Testis (tissue), 3 donors: ENCODE measurements around the gene ARHGDIA. TPM values are rescaled to one million over a fixed set of nuclear protein-coding genes. Genes with fewer than 3 reads are reported as not detected.

Source experiments
- DNase-seq: peaks from one replicate; pipeline ENCODE4 v3.0.0-alpha.2; 2019
- H3K27ac ChIP-seq, 2 donors: fragments of 200-600 bp; sonication (generic); one replicate each; pipeline ENCODE4 v1.5.1; 2019
- H3K27me3 ChIP-seq: fragments of 200-600 bp; sonication (generic); one replicate; pipeline ENCODE4 v1.5.1; 2019
- H3K36me3 ChIP-seq: fragments of 200-600 bp; sonication (generic); one replicate; pipeline ENCODE4 v1.5.1; 2017; ENCODE audit warnings: low read depth; ENCODE audit errors: missing control alignments
- H3K4me1 ChIP-seq: fragments of 200-600 bp; sonication (generic); one replicate; pipeline ENCODE4 v1.5.1; 2019
- H3K4me3 ChIP-seq, 2 donors: fragments of 200-600 bp; sonication (generic); one replicate each; pipeline ENCODE4 v1.5.1; 2017 to 2019
- H3K9me3 ChIP-seq: fragments of 200-600 bp; sonication (generic); one replicate; pipeline ENCODE4 v1.5.1; 2017
- POLR2A ChIP-seq: fragments of 450-650 bp; IDR thresholded peaks from one replicate; pipeline ENCODE4 v1.6.1; 2017; ENCODE audit warnings: antibody characterized with exemption, mild to moderate bottlenecking, moderate library complexity
- WGBS, 2 donors: methylation state at CpG; one replicate each; pipeline ENCODE4 v1.1.5; 2018; 5-methylcytosine and 5-hydroxymethylcytosine counted together
- intact Hi-C: fragments of 100-400 bp; cut with DNase I; formaldehyde crosslinking; loops from one replicate; pipeline ENCODE4 v1.15.1; 2023; ENCODE audit warnings: low total_unique reads
- polyA plus RNA-seq: library from polyadenylated mRNA; stranded (reverse); fragments of 350-450 nt; fragmentation: Illumina TruSeq; extraction: RNeasy Lipid Tissue Mini Kit (QIAGEN cat#74804); gene quantifications from one replicate; pipeline ENCODE4 v1.2.3, GENCODE V29; 2014; ENCODE audit warnings: low read depth, low replicate concordance; ENCODE audit not compliant: insufficient read depth
- total RNA-seq, 2 donors: library from RNA; depleted of rRNA; stranded (reverse); fragments of >200 nt; gene quantifications; one replicate each; pipeline ENCODE4 v1.2.3, GENCODE V29; 2016
- TF ChIP-seq, protein P1 (sequence below), 3 experiments: fragments of 450-650 bp in 2 of 3; fragments of 200-600 bp in 1 of 3; sonication (generic) in 1 of 3; IDR thresholded peaks; one replicate each; pipeline ENCODE4 v1.5.1; 2016 to 2019; ENCODE audit warnings: antibody characterized with exemption in 3 of 3, mild to moderate bottlenecking in 2 of 3, moderate library complexity in 1 of 3

The ARHGDIA gene
- total and polyA plus RNA-seq, 3 donors from 2014 or later = 135 to 201 (median 161) TPM

DNA sequence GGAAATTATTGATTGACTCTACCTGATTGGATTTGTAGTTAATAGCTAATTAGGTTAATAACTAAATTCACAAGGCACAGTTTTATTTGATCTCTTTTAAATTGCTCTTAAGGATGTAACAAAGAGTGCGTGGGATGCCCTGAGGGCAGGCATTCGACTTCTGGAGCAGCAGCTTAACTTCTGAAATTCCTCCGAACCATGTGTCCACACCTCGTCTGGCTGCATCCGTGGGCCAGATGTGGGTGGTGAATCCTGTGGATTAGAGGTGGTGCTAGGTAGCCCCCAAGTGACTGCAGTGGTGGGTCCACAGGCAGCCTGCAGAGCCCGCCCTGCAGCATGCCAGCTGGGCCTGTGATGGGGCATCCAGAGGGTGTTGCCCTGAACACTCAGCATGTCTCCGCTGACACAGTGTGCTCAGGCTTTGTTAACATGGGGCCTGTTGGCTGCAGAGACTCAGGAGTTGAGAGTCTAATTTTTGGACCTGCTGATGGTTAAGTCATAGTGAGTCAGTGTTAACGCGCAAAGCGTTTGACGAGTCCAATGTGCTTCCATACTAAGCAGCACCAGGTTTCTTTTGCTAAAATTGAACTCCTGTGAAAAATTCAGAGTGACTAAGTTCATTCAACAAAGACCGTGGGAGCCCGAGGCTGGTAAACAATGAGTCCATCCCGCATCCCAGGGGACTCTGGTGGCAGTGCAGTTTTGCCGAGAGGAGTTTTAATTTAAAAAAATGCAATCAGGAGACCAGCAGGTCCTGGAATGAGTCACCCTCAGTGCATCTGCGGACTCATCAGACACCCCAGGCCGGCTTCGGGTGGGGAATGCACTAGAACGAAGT lies 27.1 kb upstream of the ARHGDIA start:
- Histone ChIP-seq H3K27ac (no peak overlapping the region), H3K27me3 (no peaks in the 10 kb centered on the region), H3K36me3 (no peaks in the 10 kb centered on the region), H3K4me1 (peaks cover 6% of the 10 kb centered on the region), H3K4me3 (no peak overlapping the region), H3K9me3 (no peaks in the 10 kb centered on the region)
- WGBS, 2 donors = 91 to 93% methylated on average over 19 of the region's 19 CpGs
- DNase-seq = no peak
- intact Hi-C loops = no loop called here
- no peak for TF ChIP-seq POLR2A
- TF ChIP-seq, protein P1, sequence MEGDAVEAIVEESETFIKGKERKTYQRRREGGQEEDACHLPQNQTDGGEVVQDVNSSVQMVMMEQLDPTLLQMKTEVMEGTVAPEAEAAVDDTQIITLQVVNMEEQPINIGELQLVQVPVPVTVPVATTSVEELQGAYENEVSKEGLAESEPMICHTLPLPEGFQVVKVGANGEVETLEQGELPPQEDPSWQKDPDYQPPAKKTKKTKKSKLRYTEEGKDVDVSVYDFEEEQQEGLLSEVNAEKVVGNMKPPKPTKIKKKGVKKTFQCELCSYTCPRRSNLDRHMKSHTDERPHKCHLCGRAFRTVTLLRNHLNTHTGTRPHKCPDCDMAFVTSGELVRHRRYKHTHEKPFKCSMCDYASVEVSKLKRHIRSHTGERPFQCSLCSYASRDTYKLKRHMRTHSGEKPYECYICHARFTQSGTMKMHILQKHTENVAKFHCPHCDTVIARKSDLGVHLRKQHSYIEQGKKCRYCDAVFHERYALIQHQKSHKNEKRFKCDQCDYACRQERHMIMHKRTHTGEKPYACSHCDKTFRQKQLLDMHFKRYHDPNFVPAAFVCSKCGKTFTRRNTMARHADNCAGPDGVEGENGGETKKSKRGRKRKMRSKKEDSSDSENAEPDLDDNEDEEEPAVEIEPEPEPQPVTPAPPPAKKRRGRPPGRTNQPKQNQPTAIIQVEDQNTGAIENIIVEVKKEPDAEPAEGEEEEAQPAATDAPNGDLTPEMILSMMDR (IDR thresholded peaks at IDR 0.05) = no peak

DNA sequence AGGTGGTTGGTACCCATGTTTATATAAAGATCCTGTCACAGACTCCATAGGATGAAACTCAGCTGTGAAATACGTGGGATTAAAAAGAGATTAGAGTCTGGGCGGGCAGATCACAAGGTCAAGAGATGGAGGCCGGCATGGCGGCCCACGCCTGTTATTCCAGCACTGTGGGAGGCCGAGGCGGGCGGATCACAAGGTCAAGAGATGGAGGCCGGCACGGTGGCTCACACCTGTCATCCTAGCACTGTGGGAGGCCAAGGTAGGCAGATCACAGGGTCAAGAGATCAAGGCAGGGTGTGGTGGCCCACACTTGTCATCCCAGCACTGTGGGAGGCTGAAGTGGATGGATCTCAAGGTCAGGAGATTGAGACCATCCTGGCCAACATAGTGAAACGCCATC lies 24.3 kb upstream of the ARHGDIA start:
- H3K27ac ChIP-seq = no peak overlapping the region
- intact Hi-C loops = no loop called here
- DNase-seq = no peak
- no peak overlapping the region for H3K4me3 ChIP-seq
- no peaks in the 10 kb centered on the region for H3K27me3 ChIP-seq
- WGBS, 2 donors = 77 to 80% methylated on average over 11 of the region's 11 CpGs
- H3K36me3 ChIP-seq = no peaks in the 10 kb centered on the region
- no peaks in the 10 kb centered on the region for H3K9me3 ChIP-seq
- TF ChIP-seq, protein P1 (IDR thresholded peaks at IDR 0.05) = no peak
- no peak for TF ChIP-seq POLR2A
- H3K4me1 ChIP-seq = peaks cover 9% of the 10 kb centered on the region

DNA sequence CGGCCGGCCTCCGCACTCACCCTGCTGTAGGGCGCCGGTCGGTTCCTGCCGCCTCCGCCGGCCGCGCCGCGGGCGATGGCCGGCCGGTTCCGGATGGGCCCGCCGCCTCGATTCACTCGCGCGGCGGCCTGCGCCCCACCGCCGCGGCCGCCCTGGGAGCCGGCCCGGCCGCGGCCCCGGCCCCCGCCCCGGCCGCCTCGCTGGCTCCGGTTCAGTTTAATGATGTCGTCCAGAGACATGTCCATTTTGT lies 20.1 kb upstream of the ARHGDIA start:
- H3K36me3 ChIP-seq = no peaks in the 10 kb centered on the region
- no peak for DNase-seq
- H3K4me1 ChIP-seq = peaks cover 14% of the 10 kb centered on the region
- intact Hi-C loops = no loop called here
- H3K27ac ChIP-seq = peak overlapping the region; percentile 68 to 90
- WGBS, 2 donors = 1% methylated on average over 37 of the region's 40 CpGs; no CpG with 5 or more reads in 1 of the 2 donors
- peak overlapping the region; percentile 91 to 95 for H3K4me3 ChIP-seq
- no peaks in the 10 kb centered on the region for H3K9me3 ChIP-seq
- no peaks in the 10 kb centered on the region for H3K27me3 ChIP-seq
- no peak for TF ChIP-seq POLR2A
- TF ChIP-seq, protein P1 (IDR thresholded peaks at IDR 0.05) = no peak

DNA sequence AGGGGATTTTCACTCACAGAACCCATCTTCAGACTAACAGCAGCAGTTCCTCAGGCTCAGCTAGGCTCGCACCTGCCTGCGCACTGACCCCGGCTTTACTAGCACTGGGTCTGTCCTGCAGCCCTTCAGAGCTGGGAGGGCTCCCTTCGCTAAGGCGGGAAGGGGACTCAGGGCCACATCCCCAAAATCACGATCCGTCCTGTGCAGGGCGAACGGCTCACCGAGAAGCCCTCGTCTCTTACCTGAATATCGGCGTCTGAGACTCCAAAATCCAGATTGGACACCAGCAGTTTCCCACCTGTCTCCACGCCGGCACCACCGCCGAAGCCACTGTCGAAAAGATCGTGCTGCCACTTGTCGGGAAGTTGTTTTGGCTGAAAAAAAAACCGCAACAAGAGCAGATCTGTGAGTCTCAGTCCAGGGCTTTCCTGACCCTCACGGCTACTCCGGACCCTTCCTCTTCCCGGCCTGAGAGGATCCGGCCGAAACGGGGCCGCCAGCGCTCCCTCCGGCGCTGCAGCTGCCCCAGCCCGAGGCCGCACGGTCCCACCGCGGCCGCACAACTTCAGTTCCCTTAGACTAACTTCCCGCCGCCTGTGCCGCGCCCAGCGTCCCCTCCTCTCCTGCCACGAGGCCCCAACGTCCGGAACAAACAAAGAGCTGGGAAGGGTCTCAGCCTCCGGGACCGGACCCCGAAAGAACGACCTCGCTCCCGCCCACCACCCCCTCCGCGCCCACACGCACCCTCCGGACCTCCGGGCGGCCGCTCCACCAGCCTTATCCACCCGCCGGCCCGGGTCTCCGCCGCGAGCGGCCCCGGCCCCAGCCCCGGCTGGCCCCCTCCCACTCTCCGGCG lies 19.5 kb upstream of the ARHGDIA start:
- peak overlapping the region; percentile 90 to 95 for H3K4me3 ChIP-seq
- H3K4me1 ChIP-seq = peaks cover 14% of the 10 kb centered on the region
- intact Hi-C loops = no loop called here
- H3K27me3 ChIP-seq = no peaks in the 10 kb centered on the region
- no peaks in the 10 kb centered on the region for H3K9me3 ChIP-seq
- peak overlapping the region; percentile 68 to 90 for H3K27ac ChIP-seq
- no peak for DNase-seq
- 6 to 13% methylated on average over 22 to 69 of the region's 69 CpGs for WGBS, 2 donors
- H3K36me3 ChIP-seq = no peaks in the 10 kb centered on the region
- TF ChIP-seq, protein P1 (IDR thresholded peaks at IDR 0.05) = no peak
- TF ChIP-seq POLR2A = no peak
